Keratinocyte (primary cell): ENCODE results near the gene ARHGAP8. TPM values are rescaled to one million over a fixed set of nuclear protein-coding genes. Genes with fewer than 3 reads are reported as not detected.
"Not testable (repeated sequence)": the region's sequence is repeated elsewhere in the genome, so short reads cannot be mapped to it uniquely, and the experiment has no call there.

Experiments
- DNase-seq: peaks from one replicate; pipeline ENCODE4 v3.0.0-alpha.2; 2011; ENCODE audit warnings: low read depth, missing footprints, low spot score
- FAIRE-seq: peaks from 2 replicates; lab custom pipeline; 2011; peaks lifted over from hg19 to GRCh38; lab: Jason Lieb, UNC
- H2AFZ ChIP-seq: 2 replicates; pipeline ENCODE4 v1.6.0; 2012; ENCODE audit warnings: low read length, control low read depth, inconsistent platforms; ENCODE audit not compliant: control insufficient read depth
- H3K27ac ChIP-seq: 2 replicates; pipeline ENCODE4 v1.5.1; 2011; ENCODE audit warnings: low read length; ENCODE audit not compliant: control insufficient read depth, insufficient read depth
- H3K27me3 ChIP-seq: 3 replicates; pipeline ENCODE4 v1.6.0; 2011; ENCODE audit warnings: low read length; ENCODE audit not compliant: control insufficient read depth, insufficient read depth; ENCODE audit errors: extremely low read depth
- H3K36me3 ChIP-seq, 2 experiments: 2 replicates in 1 of 2; 3 replicates in 1 of 2; pipeline ENCODE4 v1.5.1; 2011; ENCODE audit warnings: low read length in 2 of 2, mild to moderate bottlenecking in 1 of 2; ENCODE audit not compliant: control insufficient read depth in 2 of 2, insufficient read depth in 2 of 2; ENCODE audit errors: extremely low read depth in 1 of 2
- H3K4me1 ChIP-seq: 3 replicates; pipeline ENCODE4 v1.5.1; 2011; ENCODE audit warnings: low read length; ENCODE audit not compliant: control insufficient read depth, insufficient read depth; ENCODE audit errors: extremely low read depth
- H3K4me2 ChIP-seq: 3 replicates; pipeline ENCODE4 v1.6.0; 2011; ENCODE audit warnings: low read depth, low read length; ENCODE audit not compliant: control insufficient read depth, insufficient read depth; ENCODE audit errors: extremely low read depth
- H3K4me3 ChIP-seq, 3 experiments: fragments of 200-600 bp in 1 of 3; sonication (generic) in 1 of 3; 2 replicates in 2 of 3; 3 replicates in 1 of 3; pipeline ENCODE4 v1.5.1; 2011 to 2016; ENCODE audit warnings: low read length in 3 of 3, mild to moderate bottlenecking in 3 of 3, control low read depth in 2 of 3, inconsistent platforms in 1 of 3, low read depth in 1 of 3, mixed read lengths in 1 of 3, mixed run types in 1 of 3, moderate library complexity in 1 of 3; ENCODE audit not compliant: control insufficient read depth in 2 of 3, insufficient read depth in 2 of 3; ENCODE audit errors: extremely low read depth in 1 of 3
- H3K79me2 ChIP-seq: 2 replicates; pipeline ENCODE4 v1.6.0; 2012; ENCODE audit warnings: low read length; ENCODE audit not compliant: control insufficient read depth, insufficient read depth
- H3K9ac ChIP-seq: 3 replicates; pipeline ENCODE4 v1.6.0; 2011; ENCODE audit warnings: low read length; ENCODE audit not compliant: control insufficient read depth, insufficient read depth; ENCODE audit errors: extremely low read depth
- H3K9me1 ChIP-seq: 3 replicates; pipeline ENCODE4 v1.6.0; 2011; ENCODE audit warnings: low read length; ENCODE audit not compliant: control insufficient read depth, insufficient read depth; ENCODE audit errors: extremely low read depth
- H3K9me3 ChIP-seq: 2 replicates; pipeline ENCODE4 v1.5.1; 2012; ENCODE audit warnings: low read depth, low read length; ENCODE audit not compliant: control insufficient read depth
- H4K20me1 ChIP-seq: 3 replicates; pipeline ENCODE4 v1.6.0; 2011; ENCODE audit warnings: low read length; ENCODE audit not compliant: control insufficient read depth, insufficient read depth; ENCODE audit errors: extremely low read depth
- CTCF ChIP-seq, 3 experiments: IDR thresholded peaks in 1 of 3; conservative IDR thresholded peaks in 1 of 3; optimal IDR thresholded peaks in 1 of 3; 2 replicates in 2 of 3; 3 replicates in 1 of 3; pipeline versions ENCODE3 to v1.5.1; 2011; ENCODE audit warnings: low read length in 3 of 3, mild to moderate bottlenecking in 3 of 3, moderate library complexity in 2 of 3, control low read depth in 1 of 3, inconsistent platforms in 1 of 3; ENCODE audit not compliant: insufficient read depth in 2 of 3; ENCODE audit errors: extremely low read depth in 1 of 3
- EZH2 ChIP-seq: IDR thresholded peaks from one replicate; pipeline ENCODE4 v1.6.1; 2012; ENCODE audit warnings: inconsistent platforms, mild to moderate bottlenecking, low read length, moderate library complexity
- dilution Hi-C: fragments of 300-500 bp; cut with MboI; formaldehyde crosslinking; loops from one replicate; pipeline ENCODE4 v1.7.0; 2020; ENCODE audit warnings: low sequenced_read_pairs; ENCODE audit not compliant: extremely low pct_ligation_motif_present
- polyA plus RNA-seq, 5 experiments: library from polyadenylated mRNA; depleted of rRNA in 3 of 5; stranded (reverse) in 3 of 5; stranded (forward) in 1 of 5; unstranded in 1 of 5; fragments of >200 nt; gene quantifications; 1 replicate in 1 of 5; 2 replicates in 3 of 5; 3 replicates in 1 of 5; pipeline versions ENCODE4 v1.2.1 to v1.2.3, GENCODE V29; 2011 to 2012; ENCODE audit warnings: missing spikeins in 2 of 5, low read depth in 1 of 5, low replicate concordance in 1 of 5

ARHGAP8 gene
- polyA plus RNA-seq, 1 donor (not counting 4 experiments of a cell fraction or from before 2014, with no cell fraction given), result 21.3 TPM

GRCh38 chr22:44738347-44738715 lies 14.0 kb upstream of the ARHGAP8 start:
- Histone ChIP-seq H3K4me2 (peak overlapping the region; percentile 27), H3K27me3 (peaks cover 18% of the 10 kb centered on the region), H3K4me1 (peaks cover 13% of the 10 kb centered on the region), H4K20me1 (no peaks in the 10 kb centered on the region), H3K4me3 (no peak overlapping the region), H3K9me3 (no peaks in the 10 kb centered on the region), H2AFZ (no peak overlapping the region), H3K36me3 (no peaks in the 10 kb centered on the region), H3K9ac (peak overlapping the region; percentile 28), H3K9me1 (no peaks in the 10 kb centered on the region), H3K27ac (no peak overlapping the region), H3K79me2 (no peaks in the 10 kb centered on the region)
- TF ChIP-seq CTCF (optimal IDR thresholded peaks at IDR 0.05 in 1 of 3, IDR thresholded peaks at IDR 0.05 in 1 of 3, conservative IDR thresholded peaks at IDR 0.05 in 1 of 3; ENCODE audit: extremely low read depth in 1 of 3, insufficient read depth in 2 of 3, low read length in 3 of 3) (no peak), EZH2 (no peak)
- dilution Hi-C loops, result no loop called here
- no peak for FAIRE-seq
- DNase-seq, result no peak

- dilution Hi-C loops, result no loop called here
- Histone ChIP-seq H3K79me2 (no peaks in the 10 kb centered on the region), H3K9me1 (no peaks in the 10 kb centered on the region), H3K27ac (no peak overlapping the region), H3K4me3 (no peak overlapping the region), H3K4me1 (peaks cover 13% of the 10 kb centered on the region), H4K20me1 (no peaks in the 10 kb centered on the region), H3K9ac (no peak overlapping the region), H3K27me3 (peaks cover 18% of the 10 kb centered on the region), H2AFZ (no peak overlapping the region), H3K36me3 (no peaks in the 10 kb centered on the region), H3K4me2 (no peak overlapping the region), H3K9me3 (no peaks in the 10 kb centered on the region)
- FAIRE-seq (no peak), DNase-seq (no peak)
- no peak for TF ChIP-seq CTCF (optimal IDR thresholded peaks at IDR 0.05 in 1 of 3, IDR thresholded peaks at IDR 0.05 in 1 of 3, conservative IDR thresholded peaks at IDR 0.05 in 1 of 3; ENCODE audit: extremely low read depth in 1 of 3, insufficient read depth in 2 of 3, low read length in 3 of 3)
- no peak for TF ChIP-seq EZH2
Observed at GRCh38 chr22:44739024-44739423, 13.4 kb upstream of the ARHGAP8 start.

GRCh38 chr22:44739666-44740065 lies 12.7 kb upstream of the ARHGAP8 start:
- H2AFZ ChIP-seq, H3K9me3 ChIP-seq, dilution Hi-C loops, H3K27ac ChIP-seq, DNase-seq, H3K9me1 ChIP-seq, H3K4me2 ChIP-seq, H3K79me2 ChIP-seq, H3K4me3 ChIP-seq, H3K9ac ChIP-seq, H3K36me3 ChIP-seq, H4K20me1 ChIP-seq: not testable (repeated sequence)
- peaks cover 13% of the 10 kb centered on the region for H3K4me1 ChIP-seq
- peaks cover 18% of the 10 kb centered on the region for H3K27me3 ChIP-seq
- peak; percentile 48 for FAIRE-seq
